Lower leg skin (tissue), 4 donors: ENCODE results near the gene CRMP1. TPM values are rescaled to one million over a fixed set of nuclear protein-coding genes. Genes with fewer than 3 reads are reported as not detected.

Experiments
- DNase-seq, 2 donors: peaks; one replicate each; pipeline ENCODE4 v3.0.0-alpha.2; 2019; ENCODE audit warnings: low spot score in 2 of 2
- H3K4me3 ChIP-seq: fragments of 200-600 bp; sonication (generic); 2 replicates; pipeline ENCODE4 v1.5.1; 2017; ENCODE audit warnings: mild to moderate bottlenecking, low read depth; ENCODE audit not compliant: poor library complexity, severe bottlenecking
- CTCF ChIP-seq, 3 donors: fragments of 450-650 bp; IDR thresholded peaks; one replicate each; pipeline ENCODE4 v1.5.1; 2016; ENCODE audit warnings: antibody characterized with exemption in 3 of 3, mild to moderate bottlenecking in 3 of 3, moderate library complexity in 2 of 3
- POLR2A ChIP-seq, 2 donors: fragments of 450-650 bp; IDR thresholded peaks; one replicate each; pipeline ENCODE4 v1.6.1; 2016 to 2017; ENCODE audit warnings: antibody characterized with exemption in 2 of 2, mild to moderate bottlenecking in 1 of 2, moderate library complexity in 1 of 2
- WGBS, 2 donors: methylation state at CpG; one replicate each; pipeline ENCODE4 v1.1.5; 2018; 5-methylcytosine and 5-hydroxymethylcytosine counted together
- intact Hi-C: fragments of 100-400 bp; cut with DNase I; formaldehyde crosslinking; loops from one replicate; pipeline ENCODE4 v1.15.0; 2023; ENCODE audit warnings: low total_unique reads
- total RNA-seq, 4 donors: library from RNA; depleted of rRNA; stranded (reverse); fragments of >200 nt; gene quantifications; one replicate each; pipeline ENCODE4 v1.1.0, GENCODE V29; 2016

CRMP1 gene
- total RNA-seq, 4 donors from 2014 or later, result 0.17 to 1.2 (median 0.17) TPM; not detected in 1

GRCh38 chr4:5798462-5798861 lies 94.4 kb downstream of the CRMP1 start:
- intact Hi-C loops, result no loop called here
- H3K4me3 ChIP-seq, result no peak overlapping the region
- TF ChIP-seq POLR2A (IDR thresholded peaks at IDR 0.05) (no peak), CTCF (IDR thresholded peaks at IDR 0.05) (no peak)
- 53 to 65% methylated on average over 7 to 11 of the region's 11 CpGs for WGBS, 2 donors
- peak in 1 of 2 donors; percentile 70 for DNase-seq

- WGBS, 2 donors, result 88 to 95% methylated on average over 6 of the region's 6 CpGs
- DNase-seq, result peak in 1 of 2 donors; percentile 46
- intact Hi-C loops, result no loop called here
- no peak for TF ChIP-seq POLR2A (IDR thresholded peaks at IDR 0.05)
- no peak for TF ChIP-seq CTCF (IDR thresholded peaks at IDR 0.05)
- no peak overlapping the region for H3K4me3 ChIP-seq
Observed at GRCh38 chr4:5797866-5798265, 95.0 kb downstream of the CRMP1 start.

GRCh38 chr4:5796976-5797375 lies 95.9 kb downstream of the CRMP1 start:
- no peak for TF ChIP-seq CTCF (IDR thresholded peaks at IDR 0.05)
- TF ChIP-seq POLR2A (IDR thresholded peaks at IDR 0.05), result no peak
- intact Hi-C loops, result no loop called here
- 96% methylated on average over 5 to 16 of the region's 18 CpGs for WGBS, 2 donors
- H3K4me3 ChIP-seq, result no peak overlapping the region
- peak in 1 of 2 donors; percentile 68 for DNase-seq

GRCh38 chr4:5795580-5795979 lies 97.3 kb downstream of the CRMP1 start:
- WGBS, 2 donors, result 96 to 97% methylated on average over 5 of the region's 5 CpGs
- no peak overlapping the region for H3K4me3 ChIP-seq
- no peak for DNase-seq
- TF ChIP-seq POLR2A (IDR thresholded peaks at IDR 0.05) (no peak), CTCF (IDR thresholded peaks at IDR 0.05) (no peak)
- intact Hi-C loops, result no loop called here

- peak in 1 of 2 donors; percentile 50 for DNase-seq
- no peak overlapping the region for H3K4me3 ChIP-seq
- intact Hi-C loops, result no loop called here
- TF ChIP-seq CTCF (IDR thresholded peaks at IDR 0.05), result no peak
- 93 to 94% methylated on average over 13 of the region's 13 CpGs for WGBS, 2 donors
Observed at GRCh38 chr4:5793514-5793913, 99.4 kb downstream of the CRMP1 start.

GRCh38 chr4:5791654-5792053 lies 101.2 kb downstream of the CRMP1 start:
- TF ChIP-seq CTCF (IDR thresholded peaks at IDR 0.05) (no peak), POLR2A (IDR thresholded peaks at IDR 0.05) (no peak)
- H3K4me3 ChIP-seq, result no peak overlapping the region
- WGBS, 2 donors, result 85 to 94% methylated on average over 3 of the region's 3 CpGs
- intact Hi-C loops, result no loop called here
- peak in 1 of 2 donors; percentile 15 for DNase-seq
